MV-4-11 (cell line): ENCODE data around the gene MEST.
"Not testable (repeated sequence)": the region's sequence is repeated elsewhere in the genome, so short reads cannot be mapped to it uniquely, and the experiment has no call there.

ENCODE experiments used
- DNase-seq: peaks from one replicate; lab custom pipeline; 2025; lab: John Stamatoyannopoulos, UW

MEST gene

GRCh38 chr7:130485734-130486113, 6.2 kb upstream of the MEST start:
- no peak for DNase-seq

- peak; percentile 72 for DNase-seq
Observed at GRCh38 chr7:130486114-130486953, 5.6 kb upstream of the MEST start.

DNA sequence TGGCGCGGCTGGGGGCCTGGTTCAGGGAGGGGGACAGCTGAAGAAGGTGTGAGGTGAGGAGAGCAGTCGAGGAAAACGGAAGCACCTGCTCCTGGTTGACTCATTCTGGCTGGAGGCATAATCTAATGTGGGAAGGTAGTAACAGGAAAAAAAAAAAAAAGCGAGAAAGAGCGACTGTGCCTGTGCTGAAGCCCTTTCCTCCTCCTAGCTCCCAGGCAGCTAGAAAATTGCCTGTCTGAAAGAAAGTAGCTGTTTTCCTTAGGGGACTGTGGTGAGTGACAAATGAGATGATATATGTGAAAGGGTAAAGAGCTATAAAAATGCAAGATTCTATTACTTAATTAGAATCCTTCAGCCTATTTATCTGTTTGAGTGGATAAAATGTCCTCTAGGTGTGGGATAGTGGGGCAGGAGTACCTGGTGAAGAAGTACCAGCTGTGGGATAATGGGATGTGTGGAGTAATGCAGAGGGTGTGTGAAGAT, 4.9 kb upstream of the MEST start:
- DNase-seq = no peak

DNA sequence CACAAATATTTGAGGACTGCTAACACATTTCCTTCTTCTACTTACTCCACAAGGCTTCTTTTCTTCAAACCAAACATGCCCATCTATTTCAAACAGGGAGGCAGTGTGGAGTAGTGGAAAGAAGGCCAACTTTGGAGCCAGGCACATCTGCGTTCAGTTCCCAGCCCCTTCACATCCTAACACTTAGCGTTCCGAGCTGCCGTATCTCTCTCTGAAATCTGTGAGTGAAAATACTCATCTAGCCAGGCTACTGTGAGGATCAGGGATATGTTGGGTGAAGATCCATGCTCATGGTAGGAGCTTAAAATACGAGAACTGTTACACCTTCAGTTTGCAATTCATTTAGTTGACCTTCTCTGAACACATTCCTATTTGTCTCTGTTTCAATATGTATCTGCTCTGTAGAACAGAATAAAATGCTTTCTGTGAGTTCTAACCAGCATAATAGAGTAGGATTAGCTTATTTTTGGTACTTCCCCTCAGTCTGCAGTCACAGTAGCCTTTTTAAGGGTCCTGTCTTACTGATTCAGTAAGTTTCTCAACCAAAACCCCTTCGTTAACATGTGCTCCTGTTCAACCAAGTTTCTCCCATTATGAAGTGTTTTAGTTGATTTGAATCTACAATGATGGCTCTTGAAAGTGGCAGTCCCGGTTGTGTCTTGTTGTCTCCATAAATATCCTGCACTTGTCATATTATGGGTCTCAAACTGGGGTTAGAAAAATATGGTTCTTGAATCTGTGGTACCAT, 3.3 kb upstream of the MEST start:
- DNase-seq = no peak

- no peak for DNase-seq
Observed at GRCh38 chr7:130489140-130489983, 2.5 kb upstream of the MEST start.

- no peak for DNase-seq
Observed at GRCh38 chr7:130490311-130490791, 1.5 kb upstream of the MEST start.

DNA sequence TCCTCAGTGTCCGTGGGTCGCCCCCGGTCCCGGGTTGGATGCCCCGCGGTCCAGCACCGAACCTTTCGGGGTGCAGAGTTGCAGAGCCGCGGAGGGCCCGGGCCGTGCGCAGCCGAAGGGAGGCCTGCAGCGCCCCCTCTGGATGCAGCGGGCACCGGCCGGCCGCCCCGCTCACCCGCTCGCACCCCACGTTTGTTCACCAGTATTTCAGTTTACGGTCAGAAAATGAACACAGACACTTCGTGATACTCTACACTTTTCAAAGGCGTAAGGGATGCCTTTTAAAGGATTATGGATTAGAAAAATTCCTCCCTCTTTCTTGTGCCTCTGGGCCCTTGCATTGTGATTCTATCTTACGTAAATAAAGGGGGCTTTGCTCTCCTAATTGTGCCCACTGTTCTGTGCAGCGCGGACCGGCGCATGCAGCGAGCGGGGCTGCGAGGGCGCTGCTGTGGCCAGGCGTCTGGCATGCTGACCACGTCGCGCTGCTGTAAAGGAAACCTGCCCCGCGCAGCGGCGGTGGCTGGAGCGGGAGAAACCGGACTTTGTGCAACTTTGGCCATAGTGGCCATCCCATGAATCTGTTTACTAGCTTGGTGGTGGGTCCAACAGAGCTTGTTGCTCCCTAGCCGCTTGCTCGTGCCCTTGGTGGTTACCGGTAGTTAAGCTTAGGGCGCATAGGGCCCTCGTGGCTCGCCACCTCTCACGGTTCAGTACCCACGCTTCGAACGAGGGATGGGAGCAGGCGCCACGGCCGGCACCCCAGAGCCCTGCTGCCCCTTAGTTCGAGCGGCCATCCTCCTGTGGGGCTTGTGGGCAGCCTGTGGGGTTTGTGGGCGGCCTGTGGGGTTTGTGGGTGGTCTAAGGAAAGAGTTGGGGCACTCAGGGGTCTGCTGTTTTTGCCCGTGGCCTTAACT, 739 bp upstream of the MEST start:
- DNase-seq = no peak

GRCh38 chr7:130492523-130493274, 814 bp downstream of the MEST start:
- no peak for DNase-seq

- no peak for DNase-seq
Observed at GRCh38 chr7:130493275-130493873, 1.5 kb downstream of the MEST start.

DNA sequence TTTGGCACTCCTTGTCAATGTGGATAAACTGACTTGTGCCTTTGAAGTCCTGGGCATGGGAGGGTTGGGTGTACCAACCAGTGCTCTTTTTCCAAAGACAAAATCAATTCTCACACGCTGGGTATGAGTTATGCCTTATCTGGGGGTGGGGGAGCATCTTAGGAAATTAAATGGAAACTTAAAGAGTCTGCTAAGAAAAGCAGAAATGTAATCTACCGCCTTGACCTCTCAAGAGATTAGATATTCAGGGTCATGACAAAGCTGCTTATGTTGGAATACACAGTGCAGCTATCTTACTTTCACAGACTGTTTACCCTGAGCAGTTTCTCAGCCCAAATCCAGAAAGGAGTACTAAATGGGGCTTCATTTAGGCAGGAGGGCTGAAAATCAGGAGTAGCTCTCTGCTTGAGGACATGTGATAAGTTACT, 2.6 kb downstream of the MEST start:
- DNase-seq = no peak

GRCh38 chr7:130500463-130500862, 8.6 kb downstream of the MEST start:
- no peak for DNase-seq

GRCh38 chr7:130500910-130501309, 9.0 kb downstream of the MEST start:
- DNase-seq = no peak

DNA sequence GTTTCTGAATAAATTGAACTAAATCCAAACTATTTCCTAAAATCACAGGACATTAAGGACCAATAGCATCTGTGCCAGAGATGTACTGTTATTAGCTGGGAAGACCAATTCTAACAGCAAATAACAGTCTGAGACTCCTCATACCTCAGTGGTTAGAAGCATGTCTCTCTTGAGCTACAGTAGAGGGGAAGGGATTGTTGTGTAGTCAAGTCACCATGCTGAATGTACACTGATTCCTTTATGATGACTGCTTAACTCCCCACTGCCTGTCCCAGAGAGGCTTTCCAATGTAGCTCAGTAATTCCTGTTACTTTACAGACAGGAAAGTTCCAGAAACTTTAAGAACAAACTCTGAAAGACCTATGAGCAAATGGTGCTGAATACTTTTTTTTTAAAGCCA, 13.9 kb downstream of the MEST start:
- no peak for DNase-seq

- DNase-seq = no peak
Observed at GRCh38 chr7:130506358-130506757, 14.5 kb downstream of the MEST start.

DNA sequence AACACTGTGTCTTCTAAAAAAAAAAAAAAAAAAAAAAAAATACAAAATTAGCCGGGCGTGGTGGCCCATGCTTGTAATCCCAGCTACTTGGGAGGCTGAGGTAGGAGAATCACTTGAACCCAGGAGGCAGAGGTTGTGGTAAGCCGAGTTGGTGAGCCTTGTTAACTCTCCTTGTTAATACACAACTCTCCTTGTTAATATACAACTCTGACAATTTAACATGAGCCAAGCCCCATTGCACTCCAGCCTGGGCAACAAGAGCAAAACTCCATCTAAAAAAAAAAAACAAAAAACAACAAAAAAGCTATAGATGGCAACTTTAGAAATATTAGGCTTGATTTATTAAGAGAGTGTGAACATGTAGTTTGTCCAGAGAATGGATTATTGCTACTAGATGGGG, 20.2 kb downstream of the MEST start:
- DNase-seq = not testable (repeated sequence)

- peak; percentile 23 for DNase-seq
Observed at GRCh38 chr7:130513447-130513846, 21.6 kb downstream of the MEST start.

DNA sequence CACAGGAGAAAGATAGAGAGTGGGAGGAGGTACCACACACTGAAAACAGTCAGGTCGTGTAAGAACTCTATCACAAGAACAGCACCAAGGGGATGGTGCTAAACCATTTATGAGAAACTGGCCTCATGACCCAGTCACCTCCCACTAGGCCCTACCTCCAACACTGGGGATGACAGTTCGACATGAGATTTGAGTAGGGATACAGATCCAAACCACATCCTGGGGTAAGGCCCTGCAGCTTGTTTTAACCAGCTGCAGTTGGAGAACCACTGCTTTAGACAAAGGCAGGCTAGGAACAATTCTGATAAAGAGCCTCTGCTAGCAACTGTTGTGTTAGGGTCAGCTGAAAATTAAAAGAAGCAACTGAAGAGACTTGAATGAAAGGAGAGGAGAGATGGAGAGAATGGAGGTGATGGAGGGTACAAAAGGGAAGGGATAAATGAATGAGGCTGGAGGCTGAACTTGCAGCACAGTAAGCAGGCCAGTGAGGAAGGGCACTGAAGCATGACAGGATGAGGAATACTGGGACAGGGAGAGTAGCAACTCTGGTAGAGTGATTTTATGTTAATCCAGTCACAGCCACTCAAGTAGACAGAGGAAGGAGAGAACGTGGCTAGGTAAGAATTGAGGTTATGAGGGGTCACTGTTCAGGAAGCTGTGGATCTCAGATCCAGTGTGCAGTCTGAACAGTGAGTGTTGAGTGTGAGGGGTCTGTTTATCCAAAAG, 23.6 kb downstream of the MEST start:
- no peak for DNase-seq

DNA sequence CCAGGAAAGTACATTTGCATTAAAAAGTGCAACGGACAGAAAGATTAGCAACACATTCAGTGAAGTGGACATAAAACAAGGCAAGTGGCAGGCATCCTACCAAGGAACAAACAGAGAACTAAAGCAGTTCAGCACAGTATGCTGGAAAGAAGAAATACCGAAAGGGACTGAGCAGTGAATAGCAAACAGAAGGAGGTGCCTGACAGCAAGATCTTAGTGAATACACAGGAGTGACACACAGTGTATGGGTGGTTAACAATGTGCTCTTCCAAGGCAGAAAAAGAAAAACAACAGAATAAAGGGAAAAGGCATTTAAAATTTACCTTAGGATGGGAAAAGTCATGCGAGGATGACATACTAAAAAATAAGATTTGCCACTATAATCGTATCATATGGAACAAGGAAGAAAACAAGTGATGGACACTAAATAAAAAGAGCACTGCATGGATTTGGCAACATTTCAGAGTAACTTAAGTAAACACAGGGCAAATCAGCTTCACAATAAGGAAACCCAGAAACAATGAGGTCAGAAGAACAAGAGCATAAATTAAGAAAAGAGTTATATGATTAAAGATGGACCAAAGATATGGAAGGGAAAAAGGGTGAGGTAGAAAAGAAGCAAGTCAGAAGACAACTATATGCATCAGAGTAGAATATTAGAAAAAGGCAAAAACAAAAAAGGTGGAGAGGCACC, 29.5 kb downstream of the MEST start:
- no peak for DNase-seq
